HG02970 (cell line): ENCODE measurements around the gene ZBTB17.
"Not testable (repeated sequence)": the region's sequence is repeated elsewhere in the genome, so short reads cannot be mapped to it uniquely, and the experiment has no call there.

Experiments used
- ATAC-seq: cut with Tn5 transposase; IDR thresholded peaks from one replicate; pipeline ENCODE4 v1.9.1; 2021; ENCODE audit warnings: mild to moderate bottlenecking, moderate library complexity, moderate number of reproducible peaks; ENCODE audit not compliant: unreplicated experiment, low FRiP score

ZBTB17 gene

GRCh38 chr1:15939181-15940109 lies 36.5 kb downstream of the ZBTB17 start:
- ATAC-seq: no peak

- no peak for ATAC-seq
These were observed 37.2 kb downstream of the ZBTB17 start for GRCh38 chr1:15938628-15939161.

- ATAC-seq: no peak
These were observed 38.2 kb downstream of the ZBTB17 start for GRCh38 chr1:15937706-15938168.

- ATAC-seq: no peak
These were observed 38.8 kb downstream of the ZBTB17 start for GRCh38 chr1:15937146-15937545.

- no peak for ATAC-seq
These were observed 39.9 kb downstream of the ZBTB17 start for GRCh38 chr1:15936025-15936424.

- ATAC-seq: no peak
These were observed 40.6 kb downstream of the ZBTB17 start for GRCh38 chr1:15935056-15935950.

GRCh38 chr1:15934211-15935055 lies 41.5 kb downstream of the ZBTB17 start:
- ATAC-seq: no peak

- no peak for ATAC-seq
These were observed 42.2 kb downstream of the ZBTB17 start for GRCh38 chr1:15933684-15934083.

GRCh38 chr1:15932612-15933011 lies 43.3 kb downstream of the ZBTB17 start:
- no peak for ATAC-seq

- ATAC-seq: no peak
These were observed 44.0 kb downstream of the ZBTB17 start for GRCh38 chr1:15931884-15932283.

- ATAC-seq: no peak
These were observed 44.5 kb downstream of the ZBTB17 start for GRCh38 chr1:15931401-15931800.

GRCh38 chr1:15928971-15929965 lies 46.6 kb downstream of the ZBTB17 start:
- ATAC-seq: no peak

GRCh38 chr1:15926448-15926847 lies 49.5 kb downstream of the ZBTB17 start:
- not testable (repeated sequence) for ATAC-seq

GRCh38 chr1:15923241-15923640 lies 52.7 kb downstream of the ZBTB17 start:
- ATAC-seq: no peak

- ATAC-seq: no peak
These were observed 56.8 kb downstream of the ZBTB17 start for GRCh38 chr1:15918962-15919715.

GRCh38 chr1:15916916-15917315 lies 59.0 kb downstream of the ZBTB17 start:
- no peak for ATAC-seq

GRCh38 chr1:15916417-15916816 lies 59.5 kb downstream of the ZBTB17 start:
- ATAC-seq: no peak

- ATAC-seq: no peak
These were observed 59.9 kb downstream of the ZBTB17 start for GRCh38 chr1:15915991-15916390.
